Nephron (organoid): Measurements from ENCODE around the gene SMIM13.
A peak's percentile ranks its signal among the peaks of the same experiment; 100 is the strongest.

Source experiments
- H3K27ac Mint-ChIP-seq, 3 experiments: 2 replicates each; pipeline ENCODE4 v1.8.0; 2020; ENCODE audit warnings: mixed read lengths in 3 of 3, mild to moderate bottlenecking in 2 of 3, moderate library complexity in 1 of 3
- H3K27me3 Mint-ChIP-seq: 2 replicates; pipeline ENCODE4 v1.8.0; 2021; ENCODE audit warnings: low read depth, mild to moderate bottlenecking, moderate library complexity, mixed read lengths
- H3K36me3 Mint-ChIP-seq: 2 replicates; pipeline ENCODE4 v1.8.0; 2020; ENCODE audit warnings: low read depth, mixed read lengths
- H3K4me1 Mint-ChIP-seq: 2 replicates; pipeline ENCODE4 v1.8.0; 2020; ENCODE audit warnings: mixed read lengths
- H3K4me3 Mint-ChIP-seq, 3 experiments: 2 replicates each; pipeline ENCODE4 v1.8.0; 2020; ENCODE audit warnings: mild to moderate bottlenecking in 3 of 3, mixed read lengths in 3 of 3, moderate library complexity in 2 of 3
- H3K9me3 Mint-ChIP-seq: 2 replicates; pipeline ENCODE4 v1.8.0; 2020; ENCODE audit warnings: mixed read lengths
- CTCF ChIP-seq, 3 experiments: fragments of 200-600 bp; sonication (generic); IDR thresholded peaks; one replicate each; pipeline ENCODE4 v1.5.0; 2021; ENCODE audit warnings: antibody characterized with exemption in 3 of 3; ENCODE audit not compliant: unreplicated experiment in 3 of 3

Gene SMIM13

GRCh38 chr6:11064836-11065235, 28.8 kb upstream of the SMIM13 start:
- H3K27me3 Mint-ChIP-seq = no peaks in the 10 kb centered on the region
- no peak overlapping the region for H3K4me3 Mint-ChIP-seq
- H3K27ac Mint-ChIP-seq = no peak overlapping the region
- no peaks in the 10 kb centered on the region for H3K9me3 Mint-ChIP-seq
- H3K4me1 Mint-ChIP-seq = no peaks in the 10 kb centered on the region
- H3K36me3 Mint-ChIP-seq = no peaks in the 10 kb centered on the region
- TF ChIP-seq CTCF (IDR thresholded peaks at IDR 0.05; ENCODE audit: unreplicated experiment in 3 of 3) = no peak

GRCh38 chr6:11065436-11066202, 28.0 kb upstream of the SMIM13 start:
- H3K27ac Mint-ChIP-seq = no peak overlapping the region
- no peaks in the 10 kb centered on the region for H3K9me3 Mint-ChIP-seq
- no peaks in the 10 kb centered on the region for H3K4me1 Mint-ChIP-seq
- no peaks in the 10 kb centered on the region for H3K27me3 Mint-ChIP-seq
- no peak for TF ChIP-seq CTCF (IDR thresholded peaks at IDR 0.05; ENCODE audit: unreplicated experiment in 3 of 3)
- no peak overlapping the region for H3K4me3 Mint-ChIP-seq
- H3K36me3 Mint-ChIP-seq = no peaks in the 10 kb centered on the region

- peak overlapping the region; percentile 0 to 18 (median 2) for H3K27ac Mint-ChIP-seq
- H3K9me3 Mint-ChIP-seq = no peaks in the 10 kb centered on the region
- no peaks in the 10 kb centered on the region for H3K4me1 Mint-ChIP-seq
- H3K4me3 Mint-ChIP-seq = no peak overlapping the region
- TF ChIP-seq CTCF (IDR thresholded peaks at IDR 0.05; ENCODE audit: unreplicated experiment in 3 of 3) = no peak
- H3K36me3 Mint-ChIP-seq = no peaks in the 10 kb centered on the region
- no peaks in the 10 kb centered on the region for H3K27me3 Mint-ChIP-seq
Observed at GRCh38 chr6:11066505-11067347, 26.9 kb upstream of the SMIM13 start.

GRCh38 chr6:11067348-11067747, 26.3 kb upstream of the SMIM13 start:
- Mint-ChIP-seq H3K27ac (peak overlapping the region; percentile 0 to 18 (median 2)), H3K4me1 (no peaks in the 10 kb centered on the region), H3K27me3 (no peaks in the 10 kb centered on the region), H3K36me3 (no peaks in the 10 kb centered on the region), H3K4me3 (no peak overlapping the region), H3K9me3 (no peaks in the 10 kb centered on the region)
- no peak for TF ChIP-seq CTCF (IDR thresholded peaks at IDR 0.05; ENCODE audit: unreplicated experiment in 3 of 3)

GRCh38 chr6:11069760-11070159, 23.9 kb upstream of the SMIM13 start:
- Mint-ChIP-seq H3K27me3 (no peaks in the 10 kb centered on the region), H3K4me1 (no peaks in the 10 kb centered on the region), H3K36me3 (no peaks in the 10 kb centered on the region), H3K9me3 (no peaks in the 10 kb centered on the region), H3K4me3 (no peak overlapping the region), H3K27ac (no peak overlapping the region)
- no peak for TF ChIP-seq CTCF (IDR thresholded peaks at IDR 0.05; ENCODE audit: unreplicated experiment in 3 of 3)
